ENCODE measurements around the gene AKAP10.
"Not testable (repeated sequence)": the region's sequence is repeated elsewhere in the genome, so short reads cannot be mapped to it uniquely, and the experiment has no call there.

The AKAP10 gene

GRCh38 chr17:19868079-19868395 is 109.6 kb downstream of the AKAP10 start:
- Histone ChIP-seq H3K27ac (ENCODE audit: insufficient read depth, low read depth, low read length, poor library complexity, severe bottlenecking) (no peak overlapping the region), H3K36me3 (ENCODE audit: control insufficient read depth, insufficient read depth, low read length) (no peaks in the 10 kb centered on the region), H3K27me3 (ENCODE audit: control insufficient read depth, insufficient read depth, low read length, poor library complexity, severe bottlenecking) (peaks cover 15% of the 10 kb centered on the region), H3K9me3 (ENCODE audit: control insufficient read depth, low read length) (no peaks in the 10 kb centered on the region), H3K4me3 (ENCODE audit: insufficient read depth, low read depth, low read length) (peak overlapping the region; percentile 71), H3K4me1 (ENCODE audit: control insufficient read depth, insufficient read depth, low read length) (no peaks in the 10 kb centered on the region)
- 35 to 41% methylated on average over 23 of the region's 23 CpGs for WGBS, 2 experiments

- 0% methylated on average over 111 of the region's 111 CpGs for WGBS, 2 experiments
- Histone ChIP-seq H3K9me3 (ENCODE audit: control insufficient read depth, low read length) (no peaks in the 10 kb centered on the region), H3K27me3 (ENCODE audit: control insufficient read depth, insufficient read depth, low read length, poor library complexity, severe bottlenecking) (peaks cover 15% of the 10 kb centered on the region), H3K36me3 (ENCODE audit: control insufficient read depth, insufficient read depth, low read length) (no peaks in the 10 kb centered on the region), H3K4me1 (ENCODE audit: control insufficient read depth, insufficient read depth, low read length) (no peaks in the 10 kb centered on the region), H3K27ac (ENCODE audit: insufficient read depth, low read depth, low read length, poor library complexity, severe bottlenecking) (peak within 1 kb of the TSS; percentile 3), H3K4me3 (ENCODE audit: insufficient read depth, low read depth, low read length) (peak within 1 kb of the TSS; percentile 71)
These were observed 110.1 kb downstream of the AKAP10 start, which contains the start of gene ULK2 for GRCh38 chr17:19867329-19868078. ULK2 (minus strand) TSS chr17:19867936; CDS start chr17:19867417, 519 bp downstream.

GRCh38 chr17:19867079-19867328 is 110.6 kb downstream of the AKAP10 start:
- H3K27me3 ChIP-seq (ENCODE audit: control insufficient read depth, insufficient read depth, low read length, poor library complexity, severe bottlenecking) = peaks cover 15% of the 10 kb centered on the region
- peak overlapping the region; percentile 3 for H3K27ac ChIP-seq (ENCODE audit: insufficient read depth, low read depth, low read length, poor library complexity, severe bottlenecking)
- H3K36me3 ChIP-seq (ENCODE audit: control insufficient read depth, insufficient read depth, low read length) = no peaks in the 10 kb centered on the region
- WGBS, 2 experiments = 0% methylated on average over 27 of the region's 27 CpGs
- H3K4me3 ChIP-seq (ENCODE audit: insufficient read depth, low read depth, low read length) = peak overlapping the region; percentile 71
- H3K4me1 ChIP-seq (ENCODE audit: control insufficient read depth, insufficient read depth, low read length) = no peaks in the 10 kb centered on the region
- no peaks in the 10 kb centered on the region for H3K9me3 ChIP-seq (ENCODE audit: control insufficient read depth, low read length)

- Histone ChIP-seq H3K27me3 (ENCODE audit: control insufficient read depth, insufficient read depth, low read length, poor library complexity, severe bottlenecking) (peaks cover 15% of the 10 kb centered on the region), H3K27ac (ENCODE audit: insufficient read depth, low read depth, low read length, poor library complexity, severe bottlenecking) (no peak overlapping the region), H3K9me3 (ENCODE audit: control insufficient read depth, low read length) (no peaks in the 10 kb centered on the region), H3K36me3 (ENCODE audit: control insufficient read depth, insufficient read depth, low read length) (no peaks in the 10 kb centered on the region), H3K4me3 (ENCODE audit: insufficient read depth, low read depth, low read length) (no peak overlapping the region), H3K4me1 (ENCODE audit: control insufficient read depth, insufficient read depth, low read length) (no peaks in the 10 kb centered on the region)
- 88 to 98% methylated on average over 2 to 3 of the region's 3 CpGs for WGBS, 2 experiments
These were observed 112.6 kb downstream of the AKAP10 start for GRCh38 chr17:19865021-19865420.

- not testable (repeated sequence) for H3K36me3 ChIP-seq (ENCODE audit: control insufficient read depth, insufficient read depth, low read length); H3K27ac ChIP-seq (ENCODE audit: insufficient read depth, low read depth, low read length, poor library complexity, severe bottlenecking); H3K4me1 ChIP-seq (ENCODE audit: control insufficient read depth, insufficient read depth, low read length); H3K27me3 ChIP-seq (ENCODE audit: control insufficient read depth, insufficient read depth, low read length, poor library complexity, severe bottlenecking); H3K9me3 ChIP-seq (ENCODE audit: control insufficient read depth, low read length); H3K4me3 ChIP-seq (ENCODE audit: insufficient read depth, low read depth, low read length)
- 89 to 94% methylated on average over 9 of the region's 9 CpGs for WGBS, 2 experiments
These were observed 116.9 kb downstream of the AKAP10 start for GRCh38 chr17:19860647-19861177.

- Histone ChIP-seq H3K4me3 (ENCODE audit: insufficient read depth, low read depth, low read length) (no peak overlapping the region), H3K36me3 (ENCODE audit: control insufficient read depth, insufficient read depth, low read length) (no peaks in the 10 kb centered on the region), H3K4me1 (ENCODE audit: control insufficient read depth, insufficient read depth, low read length) (no peaks in the 10 kb centered on the region), H3K27me3 (ENCODE audit: control insufficient read depth, insufficient read depth, low read length, poor library complexity, severe bottlenecking) (no peaks in the 10 kb centered on the region), H3K27ac (ENCODE audit: insufficient read depth, low read depth, low read length, poor library complexity, severe bottlenecking) (no peak overlapping the region), H3K9me3 (ENCODE audit: control insufficient read depth, low read length) (no peaks in the 10 kb centered on the region)
- 90 to 92% methylated on average over 2 of the region's 2 CpGs for WGBS, 2 experiments
These were observed 120.0 kb downstream of the AKAP10 start for GRCh38 chr17:19857640-19858039.
